ENCODE results near the gene SMARCC1. TPM values are rescaled to one million over a fixed set of nuclear protein-coding genes. Genes with fewer than 3 reads are reported as not detected.

Gene SMARCC1
- total RNA-seq, 4 donors from 2014 or later = 28.2 to 51.7 (median 31.2) TPM

DNA sequence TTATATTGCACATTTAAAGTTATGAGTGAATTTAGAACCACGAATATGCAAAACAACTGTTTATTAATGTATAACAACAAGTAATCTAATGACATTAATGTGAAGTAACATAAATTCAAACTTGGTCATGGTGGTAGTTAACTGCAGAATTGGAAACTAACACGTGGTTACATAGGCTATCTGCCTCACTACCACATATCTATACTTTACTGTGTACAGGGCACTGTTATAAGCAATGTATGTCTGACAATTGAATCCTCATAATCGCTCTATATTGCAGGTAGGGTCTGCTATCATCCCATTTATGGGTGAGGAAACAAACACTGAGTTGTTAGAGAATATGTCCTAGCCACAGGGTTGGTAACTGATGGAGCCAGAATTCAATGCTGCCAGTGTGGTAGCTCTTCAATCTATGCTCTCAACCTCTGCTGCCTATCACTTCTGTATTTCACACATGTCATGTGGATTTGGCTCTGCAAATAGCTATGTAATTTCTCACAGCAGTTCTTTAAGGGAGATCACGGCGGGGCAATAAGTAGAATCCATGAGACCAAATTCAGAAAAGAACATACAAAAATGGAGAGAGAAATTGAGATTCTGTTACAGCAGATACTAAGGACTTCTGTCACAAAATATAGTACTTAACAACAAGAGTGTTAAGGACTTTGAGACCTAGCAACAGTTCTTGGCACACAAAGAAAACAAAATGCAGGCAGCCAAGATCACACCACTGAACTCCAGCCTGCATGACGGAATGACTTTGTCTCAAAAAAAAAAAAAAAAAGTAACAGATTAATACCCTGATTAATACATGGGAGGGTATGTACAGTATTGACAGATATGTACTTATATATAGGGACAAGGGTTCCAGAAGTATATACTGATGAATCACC, 103.0 kb downstream of the SMARCC1 start:
- Histone ChIP-seq H3K4me1 (no peaks in the 10 kb centered on the region), H3K4me3 (no peak overlapping the region), H3K36me3 (peaks cover 0 to 97% (median 35%) of the 10 kb centered on the region in 3 donors), H3K27ac (no peak overlapping the region), H3K9me3 (no peaks in the 10 kb centered on the region), H3K27me3 (no peaks in the 10 kb centered on the region)
- TF ChIP-seq POLR2A (IDR thresholded peaks at IDR 0.05) = no peak
- TF ChIP-seq CTCF (IDR thresholded peaks at IDR 0.05) = no peak
- 85 to 87% methylated on average over 6 of the region's 6 CpGs for WGBS, 2 donors
- DNase-seq = no peak
- intact Hi-C loops (cut with DNase I) = no loop called here

DNA sequence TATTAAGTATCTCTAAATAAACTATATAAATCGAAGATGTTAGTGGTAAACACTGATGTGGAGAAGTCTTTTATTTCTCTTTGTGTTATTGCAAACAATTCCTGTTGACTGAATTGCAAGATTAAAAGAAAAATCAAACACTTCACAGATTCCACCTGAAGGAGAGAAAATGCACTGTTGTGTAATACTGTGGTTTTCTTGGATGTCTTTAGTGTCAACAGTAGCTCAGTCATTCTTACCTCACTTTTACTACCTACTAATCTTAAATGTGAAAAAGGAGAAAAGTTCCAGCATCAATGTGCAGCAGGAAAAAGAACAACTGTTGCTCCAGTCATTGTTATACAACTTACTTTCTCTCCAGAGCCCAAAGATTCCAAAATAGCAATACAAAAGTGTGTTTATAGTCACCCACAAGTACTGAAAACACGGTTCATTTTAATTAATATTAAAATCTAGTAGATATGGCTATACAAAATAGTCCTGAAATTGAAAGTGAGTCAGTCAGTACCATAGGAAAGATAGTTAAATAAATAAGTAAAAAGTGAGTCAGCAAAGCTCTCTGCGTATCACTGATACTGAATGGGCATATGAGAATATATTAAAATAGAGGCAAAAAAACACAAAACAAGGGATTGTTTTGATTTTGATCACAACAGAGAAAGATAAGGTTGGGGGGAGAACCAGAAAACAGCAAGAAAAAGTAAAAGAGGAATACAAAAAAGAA, 112.5 kb downstream of the SMARCC1 start:
- intact Hi-C loops (cut with DNase I) = no loop called here
- no peaks in the 10 kb centered on the region for H3K9me3 ChIP-seq
- no peaks in the 10 kb centered on the region for H3K4me1 ChIP-seq
- H3K36me3 ChIP-seq = peaks cover 0 to 95% (median 9%) of the 10 kb centered on the region in 3 donors
- DNase-seq = no peak
- no peak overlapping the region for H3K4me3 ChIP-seq
- H3K27me3 ChIP-seq = no peaks in the 10 kb centered on the region
- no peak for TF ChIP-seq CTCF (IDR thresholded peaks at IDR 0.05)
- no peak overlapping the region for H3K27ac ChIP-seq
- 75 to 83% methylated on average over 3 of the region's 3 CpGs for WGBS, 2 donors

DNA sequence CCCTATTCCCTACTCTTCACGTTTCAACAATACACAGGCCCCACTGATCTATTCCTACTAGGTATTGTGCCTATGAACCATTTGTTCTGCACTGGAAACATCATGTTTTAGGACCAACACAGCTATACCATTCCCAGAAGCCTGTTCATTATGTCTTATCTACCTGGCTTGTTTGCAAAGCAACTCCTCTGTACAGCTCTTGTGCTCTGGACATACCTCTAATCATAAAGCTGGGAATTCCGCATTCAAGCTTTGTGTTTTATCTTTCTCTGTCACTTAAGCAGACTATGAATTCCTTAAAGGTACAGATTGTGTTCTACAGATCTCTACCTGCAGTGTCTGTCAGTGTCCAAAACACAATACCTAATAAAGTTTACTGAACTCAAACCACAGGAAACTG, 115.6 kb downstream of the SMARCC1 start:
- Histone ChIP-seq H3K4me1 (peaks cover 0 to 3% (median 0%) of the 10 kb centered on the region in 3 donors), H3K27me3 (no peaks in the 10 kb centered on the region), H3K27ac (no peak overlapping the region), H3K36me3 (peaks cover 0 to 84% (median 5%) of the 10 kb centered on the region in 3 donors), H3K9me3 (no peaks in the 10 kb centered on the region), H3K4me3 (no peak overlapping the region)
- DNase-seq = no peak
- intact Hi-C loops (cut with DNase I) = no loop called here
- TF ChIP-seq POLR2A (IDR thresholded peaks at IDR 0.05) (no peak), CTCF (IDR thresholded peaks at IDR 0.05) (no peak)
- WGBS, 2 donors = 87 to 89% methylated on average over 2 of the region's 2 CpGs

- WGBS, 2 donors = 75 to 87% methylated on average over 2 of the region's 2 CpGs
- no peak for DNase-seq
- Histone ChIP-seq H3K27me3 (no peaks in the 10 kb centered on the region), H3K4me1 (peaks cover 0 to 11% (median 0%) of the 10 kb centered on the region in 3 donors), H3K36me3 (peaks cover 0 to 83% (median 0%) of the 10 kb centered on the region in 3 donors), H3K9me3 (no peaks in the 10 kb centered on the region), H3K4me3 (no peak overlapping the region), H3K27ac (no peak overlapping the region)
- TF ChIP-seq CTCF (IDR thresholded peaks at IDR 0.05) = no peak
- no peak for TF ChIP-seq POLR2A (IDR thresholded peaks at IDR 0.05)
- intact Hi-C loops (cut with DNase I) = no loop called here
Observed at GRCh38 chr3:47664519-47664918, 117.2 kb downstream of the SMARCC1 start.

Measured in esophagus squamous epithelium (tissue), 5 donors.